Mammary epithelial cell (primary cell): ENCODE data around the gene PRELID3B.

Experiments
- CTCF ChIP-seq, 2 donors: IDR thresholded peaks in 1 of 2; conservative IDR thresholded peaks in 1 of 2; 2 replicates each; pipeline ENCODE4 v1.5.1; 2011 to 2012; ENCODE audit warnings: inconsistent platforms in 2 of 2, low read length in 2 of 2, mild to moderate bottlenecking in 2 of 2, control low read depth in 1 of 2, low read depth in 1 of 2; ENCODE audit not compliant: insufficient read depth in 1 of 2; ENCODE audit errors: extremely low read depth in 1 of 2
- EZH2 ChIP-seq: IDR thresholded peaks from 2 replicates; pipeline ENCODE4 v1.6.1; 2012; ENCODE audit warnings: low read length, inconsistent platforms, borderline replicate concordance

- TF ChIP-seq CTCF (conservative IDR thresholded peaks at IDR 0.05 in 1 of 2, IDR thresholded peaks at IDR 0.05 in 1 of 2; ENCODE audit: extremely low read depth in 1 of 2, insufficient read depth in 1 of 2, low read depth in 1 of 2, low read length in 2 of 2) (no peak), EZH2 (no peak)
Observed at GRCh38 chr20:58987790-58988564, 54.6 kb downstream of the PRELID3B start.
